ENCODE results near the gene CHD3.
"Not testable (repeated sequence)": the region's sequence is repeated elsewhere in the genome, so short reads cannot be mapped to it uniquely, and the experiment has no call there.

The CHD3 gene

DNA sequence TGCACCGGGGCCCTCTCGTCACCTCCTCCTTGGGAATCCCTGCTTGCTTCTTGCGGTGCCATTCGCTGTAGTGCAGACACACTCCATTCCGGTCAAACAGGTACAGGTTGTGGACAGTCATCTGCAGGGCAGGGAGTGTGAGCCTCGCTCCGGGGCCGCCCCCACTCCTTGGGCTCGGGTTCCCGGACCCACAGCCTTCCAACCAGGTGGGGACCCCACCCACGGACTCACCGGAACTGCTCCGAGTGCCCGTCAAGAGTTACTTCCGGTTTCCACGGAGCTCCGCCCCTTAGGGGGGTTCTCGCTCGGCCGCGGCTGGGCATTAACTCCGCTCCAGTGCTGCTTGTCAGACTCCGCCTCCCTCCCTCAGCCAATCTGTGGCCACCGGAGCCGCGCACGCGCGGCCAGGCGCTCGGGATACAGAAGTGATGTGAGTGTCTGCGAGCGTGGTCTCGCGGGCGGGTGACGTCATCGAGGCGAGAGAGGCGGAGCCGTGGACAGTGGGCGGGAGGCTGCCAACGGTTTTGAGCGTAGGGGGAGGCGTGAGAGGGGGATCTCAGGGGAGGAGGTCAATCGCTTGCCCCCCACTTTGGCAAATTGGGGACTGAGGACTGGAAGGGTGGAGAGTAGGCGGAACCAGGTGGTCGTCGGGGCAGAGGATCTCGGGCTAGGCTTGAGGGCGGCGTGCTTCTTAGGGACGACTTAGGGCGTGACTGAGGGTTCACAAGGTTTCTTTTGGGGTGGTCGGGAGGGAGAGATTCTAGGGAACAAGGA, 43.3 kb downstream of the CHD3 start, which contains the start of the genes CNTROB and TRAPPC1:
TSS of gene CNTROB (plus strand) at position 498 of the 774 bp plus-strand sequence. CDS start 874 bp downstream, outside the sequence.
TSS of gene TRAPPC1 (minus strand) at position 238 of the 774 bp plus-strand sequence. CDS start at position 121, 117 bp downstream.
- DNase-seq (ENCODE audit: low read depth in 2 of 2), result peak; percentile 99 to 100

DNA sequence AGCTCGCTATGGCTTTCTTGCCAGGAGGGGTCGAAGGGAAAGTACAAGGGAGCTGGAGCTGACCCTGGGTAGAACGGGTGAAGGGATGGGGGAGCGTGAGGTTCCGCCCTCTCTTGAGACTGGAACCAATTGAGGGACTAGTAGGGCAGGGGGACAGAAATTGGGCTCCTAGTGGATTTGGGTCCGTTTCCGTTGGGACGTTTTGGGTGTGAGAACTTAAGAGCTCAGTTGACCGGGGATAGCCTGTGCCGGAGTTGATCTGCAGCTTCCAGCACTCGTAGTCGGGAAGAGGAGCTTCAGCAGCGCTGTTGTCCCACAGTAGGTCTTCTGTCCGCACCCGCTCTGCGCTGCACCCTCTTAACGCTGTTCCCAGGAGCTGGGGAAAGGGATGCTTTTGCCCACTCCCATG, 43.9 kb downstream of the CHD3 start:
- DNase-seq (ENCODE audit: low read depth in 2 of 2), result no peak

DNA sequence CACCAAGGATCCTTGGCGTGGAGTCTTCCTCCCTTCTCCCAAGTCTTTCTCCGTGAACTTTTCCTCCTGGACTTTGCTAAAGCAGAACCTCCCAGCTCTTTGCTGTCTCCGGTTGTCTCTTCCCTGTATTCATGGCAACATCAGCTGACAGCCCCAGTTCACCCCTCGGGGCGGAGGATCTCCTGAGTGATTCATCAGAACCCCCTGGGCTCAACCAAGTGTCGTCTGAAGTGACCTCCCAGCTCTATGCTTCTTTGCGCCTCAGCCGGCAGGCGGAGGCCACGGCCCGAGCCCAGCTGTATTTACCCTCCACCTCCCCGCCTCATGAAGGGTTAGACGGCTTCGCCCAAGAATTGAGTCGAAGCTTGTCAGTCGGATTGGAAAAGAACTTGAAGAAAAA, 44.4 kb downstream of the CHD3 start:
- no peak for DNase-seq (ENCODE audit: low read depth in 2 of 2)

DNA sequence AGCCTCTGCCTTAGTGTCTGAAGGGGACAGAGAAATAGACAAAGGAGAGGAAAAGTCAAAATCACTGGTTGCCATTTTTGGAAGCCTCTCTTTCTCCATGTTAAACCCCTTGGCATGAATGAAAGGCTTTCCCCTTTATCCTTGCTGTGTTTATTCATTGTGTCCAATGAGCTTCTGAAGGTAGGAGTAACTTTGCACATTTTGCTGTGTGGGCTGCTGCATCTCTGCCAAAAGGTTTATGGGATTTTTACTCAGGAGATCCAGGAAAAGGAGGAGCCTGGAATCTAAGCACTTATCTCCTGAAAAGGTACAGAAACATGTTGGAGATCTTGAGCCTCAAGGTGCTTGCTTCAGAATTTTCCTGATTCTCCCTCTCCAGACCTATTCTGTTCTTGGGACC, 47.3 kb downstream of the CHD3 start:
- no peak for DNase-seq (ENCODE audit: low read depth in 2 of 2)

DNA sequence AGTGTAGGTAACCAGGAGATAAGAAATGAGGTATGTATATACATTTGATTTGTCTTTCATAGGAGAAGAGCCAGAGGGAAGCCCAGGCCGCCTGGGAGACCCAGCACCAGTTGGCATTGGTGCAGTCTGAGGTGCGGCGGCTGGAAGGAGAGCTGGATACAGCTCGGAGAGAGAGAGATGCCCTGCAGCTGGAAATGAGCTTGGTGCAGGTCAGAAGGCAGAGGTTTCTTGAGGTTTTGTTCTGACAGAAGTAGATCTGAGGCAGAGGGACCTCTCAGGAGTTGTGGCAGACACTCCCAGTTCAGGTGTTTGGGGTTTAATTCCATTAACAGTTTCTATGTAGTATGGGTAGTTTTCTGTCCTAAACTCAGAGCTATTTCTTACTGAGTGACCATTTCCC, 51.4 kb downstream of the CHD3 start:
- no peak for DNase-seq (ENCODE audit: low read depth in 2 of 2)

DNA sequence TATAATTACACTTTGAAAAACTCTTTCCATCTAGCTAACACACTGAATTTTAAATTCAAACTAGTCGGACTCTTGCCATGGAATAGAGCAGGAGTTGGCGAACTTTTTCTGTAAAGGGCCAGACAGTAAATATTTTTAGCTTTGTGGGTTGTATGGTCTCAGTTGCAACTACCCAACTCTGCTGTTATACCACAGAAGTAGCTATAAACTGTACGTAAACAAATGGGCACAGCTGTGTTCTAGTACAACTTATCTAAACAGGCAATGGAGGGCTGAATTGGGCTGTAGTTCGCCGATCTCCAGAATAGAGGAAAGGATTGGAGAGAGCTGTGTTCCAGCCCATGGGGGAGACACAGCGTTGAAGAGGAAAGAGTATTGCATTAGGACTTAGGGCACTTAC, 52.2 kb downstream of the CHD3 start:
- no peak for DNase-seq (ENCODE audit: low read depth in 2 of 2)

DNA sequence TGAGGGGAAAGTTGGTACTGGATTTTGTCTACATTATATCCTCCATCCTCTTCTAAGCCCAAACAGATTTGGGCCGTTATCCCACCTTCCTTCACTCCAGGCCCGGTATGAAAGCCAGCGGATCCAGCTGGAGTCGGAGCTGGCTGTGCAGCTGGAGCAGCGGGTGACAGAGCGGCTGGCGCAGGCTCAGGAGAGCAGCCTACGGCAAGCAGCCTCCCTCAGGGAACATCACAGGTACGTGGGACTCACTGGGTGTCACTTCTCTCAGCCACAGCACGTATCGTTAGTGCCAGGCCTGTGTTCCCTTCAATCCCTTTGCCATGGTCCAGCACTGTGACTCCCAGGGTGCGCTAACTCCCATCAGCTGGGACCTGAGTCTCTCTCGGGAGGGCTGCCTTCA, 54.7 kb downstream of the CHD3 start:
- no peak for DNase-seq (ENCODE audit: low read depth in 2 of 2)

DNA sequence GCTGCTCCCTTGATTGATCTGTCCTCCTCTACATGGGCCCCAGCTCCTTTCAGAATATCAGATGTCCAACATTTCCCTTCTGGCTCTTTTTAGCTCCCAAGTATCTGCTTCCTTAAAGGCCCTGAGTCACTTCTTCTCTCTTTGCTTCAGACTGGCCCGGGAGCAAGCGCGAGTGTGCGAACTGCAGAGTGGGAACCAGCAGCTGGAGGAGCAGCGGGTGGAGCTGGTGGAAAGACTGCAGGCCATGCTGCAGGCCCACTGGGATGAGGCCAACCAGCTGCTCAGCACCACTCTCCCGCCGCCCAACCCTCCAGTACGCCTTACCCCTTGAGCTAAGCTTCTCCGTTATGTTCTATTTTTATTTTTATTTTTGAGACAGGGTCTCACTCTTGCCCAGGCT, 55.7 kb downstream of the CHD3 start:
- no peak for DNase-seq (ENCODE audit: low read depth in 2 of 2)

DNA sequence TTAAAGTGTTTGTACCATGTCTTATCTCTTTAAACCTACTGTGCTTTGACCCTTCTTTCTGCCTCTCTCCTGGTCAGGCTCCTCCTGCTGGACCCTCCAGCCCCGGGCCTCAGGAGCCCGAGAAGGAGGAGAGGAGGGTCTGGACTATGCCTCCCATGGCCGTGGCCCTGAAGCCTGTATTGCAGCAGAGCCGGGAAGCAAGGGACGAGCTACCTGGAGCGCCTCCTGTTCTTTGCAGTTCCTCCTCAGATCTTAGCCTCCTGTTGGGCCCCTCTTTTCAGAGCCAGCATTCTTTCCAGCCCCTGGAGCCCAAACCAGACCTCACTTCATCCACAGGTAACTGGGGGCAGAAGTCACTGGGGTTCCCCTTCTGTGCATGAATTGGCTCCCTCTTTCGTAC, 57.1 kb downstream of the CHD3 start:
- DNase-seq (ENCODE audit: low read depth in 2 of 2), result no peak

DNA sequence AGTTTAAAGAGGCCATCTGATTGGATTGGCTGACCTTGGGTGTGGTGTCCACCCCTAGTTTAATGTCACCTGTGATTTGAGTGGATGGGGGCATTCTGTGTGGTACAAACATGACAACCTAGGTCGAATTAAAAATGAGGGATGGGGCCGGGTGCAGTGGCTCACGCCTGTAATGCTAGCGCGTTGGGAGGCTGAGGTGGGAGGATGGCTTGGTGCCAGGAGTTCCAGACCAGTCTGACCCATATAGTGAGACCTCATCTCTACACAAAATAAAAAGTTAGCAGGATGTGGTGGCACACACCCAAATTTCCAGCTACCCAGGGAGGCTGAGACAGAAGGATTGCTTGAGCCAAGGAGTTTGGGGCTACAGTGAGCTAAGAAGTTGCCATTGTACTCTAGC, 57.9 kb downstream of the CHD3 start:
- DNase-seq (ENCODE audit: low read depth in 2 of 2), result no peak

DNA sequence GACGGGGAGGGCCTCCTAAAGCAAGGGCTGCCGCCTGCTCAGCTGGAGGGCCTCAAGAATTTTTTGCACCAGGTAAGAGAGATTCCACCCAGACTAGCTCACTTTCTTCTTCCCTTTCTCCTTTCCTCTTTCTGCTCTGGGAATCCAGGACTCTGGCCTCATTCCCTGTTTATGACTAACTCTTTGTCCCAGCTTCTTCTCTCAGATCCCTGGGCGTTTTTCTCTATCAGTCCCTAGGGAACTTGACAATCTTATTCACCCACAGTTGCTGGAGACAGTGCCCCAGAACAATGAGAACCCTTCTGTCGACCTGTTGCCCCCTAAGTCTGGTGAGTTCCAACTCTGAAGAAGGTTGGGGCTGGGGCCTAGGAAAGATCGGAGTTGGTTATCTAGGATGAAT, 59.1 kb downstream of the CHD3 start:
- DNase-seq (ENCODE audit: low read depth in 2 of 2), result no peak

DNA sequence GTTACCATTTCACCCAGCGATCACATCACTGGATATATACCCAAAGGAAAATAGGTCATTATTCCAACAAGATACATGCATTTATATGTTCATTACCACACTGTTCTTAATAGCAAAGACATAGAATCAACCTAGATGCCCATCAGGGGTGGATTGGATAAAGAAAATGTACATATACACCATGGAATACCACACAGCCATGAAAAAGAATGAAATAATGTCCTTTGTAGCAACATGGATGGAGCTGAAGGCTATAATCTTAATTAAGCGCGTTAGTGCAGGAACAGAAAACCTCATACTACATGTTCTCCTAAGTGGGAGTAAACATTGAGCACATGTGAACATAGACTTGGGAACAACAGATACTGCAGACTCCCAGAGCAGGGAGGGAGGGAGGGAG, 62.0 kb downstream of the CHD3 start:
- no peak for DNase-seq (ENCODE audit: low read depth in 2 of 2)

DNA sequence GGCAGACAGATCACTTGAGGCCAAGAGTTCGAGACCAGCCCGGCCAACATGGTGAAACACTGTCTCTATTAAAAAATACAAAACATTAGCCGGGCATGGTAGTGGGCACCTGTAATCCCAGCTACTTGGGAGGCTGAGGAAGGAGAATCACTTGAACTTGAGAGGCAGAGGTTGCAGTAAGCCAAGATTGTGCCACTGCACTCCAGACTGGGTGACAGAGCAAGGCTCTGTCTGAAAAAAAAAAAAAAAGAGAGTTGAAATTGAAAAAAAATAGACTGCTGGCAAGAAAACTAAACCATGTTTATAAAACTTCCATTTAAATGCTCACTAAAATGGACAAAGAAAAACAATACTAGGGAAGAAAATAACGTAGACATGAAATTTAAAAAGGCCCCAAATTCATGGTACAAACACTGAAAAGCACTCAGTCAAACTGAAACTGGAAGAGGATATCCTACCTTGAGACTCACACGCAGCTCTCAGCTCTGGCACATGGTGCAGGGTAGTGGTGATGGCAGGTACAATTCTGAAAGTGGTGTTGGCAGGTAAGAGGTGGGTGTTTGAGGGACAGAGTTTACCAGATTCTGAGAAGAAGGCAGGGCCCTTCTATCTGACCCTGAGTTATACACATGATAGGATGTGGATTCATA, 62.7 kb downstream of the CHD3 start:
- DNase-seq (ENCODE audit: low read depth in 2 of 2), result peak in 1 of 2 experiments; percentile 28

DNA sequence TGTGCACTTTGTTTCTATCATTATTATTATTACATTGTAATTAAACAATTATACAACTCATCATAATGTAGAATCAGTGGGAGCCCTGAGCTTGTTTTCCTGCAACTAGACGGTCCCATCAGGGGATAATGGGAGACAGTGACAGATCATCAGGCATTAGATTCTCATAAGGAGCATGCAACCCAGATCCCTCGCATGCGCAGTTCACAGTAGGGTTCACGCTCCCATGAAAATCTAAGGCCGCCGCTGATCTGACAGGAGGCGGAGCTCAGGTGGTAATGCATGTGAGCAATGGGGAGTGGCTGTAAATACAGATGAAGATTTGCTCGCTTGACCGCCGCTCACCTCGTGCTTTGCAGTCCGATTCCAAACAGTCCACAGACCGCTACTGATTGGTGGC, 64.7 kb downstream of the CHD3 start:
- DNase-seq (ENCODE audit: low read depth in 2 of 2), result not testable (repeated sequence)

DNA sequence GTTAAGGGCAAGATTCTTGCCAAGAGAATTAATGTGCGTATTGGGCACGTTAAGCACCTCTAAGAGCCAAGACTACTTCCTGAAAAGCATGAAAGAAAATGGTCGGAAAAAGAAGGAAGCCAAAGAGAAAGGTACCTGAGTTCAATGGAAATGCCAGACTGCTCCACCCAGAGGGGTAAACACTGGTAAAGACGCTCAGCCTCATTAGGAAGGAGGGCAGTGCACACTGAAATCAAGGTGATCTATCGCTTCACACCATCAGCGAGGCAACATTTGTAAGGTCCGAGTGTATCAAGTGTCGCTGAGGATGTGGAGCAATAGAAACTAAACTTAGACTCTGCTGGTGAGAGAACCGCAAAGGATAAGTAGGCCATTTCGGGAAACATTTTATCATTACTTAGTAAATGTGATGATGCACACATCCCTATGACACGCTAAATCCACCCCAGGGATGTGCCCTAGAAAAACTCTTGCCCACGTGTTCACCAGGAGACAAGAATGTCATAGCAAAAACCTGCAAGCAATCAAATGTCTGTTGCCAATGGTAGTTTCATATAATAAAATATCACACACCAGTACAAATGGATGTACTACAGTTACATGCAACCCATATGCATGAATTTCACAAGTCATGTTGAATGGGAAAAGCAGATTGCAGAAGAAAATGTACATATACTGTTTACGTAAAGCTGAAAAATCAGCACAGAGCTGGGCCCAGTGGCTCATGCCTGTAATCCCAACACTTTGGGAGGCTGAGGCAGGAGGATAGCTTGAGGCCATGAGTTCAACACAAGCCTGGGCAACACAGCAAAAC, 67.0 kb downstream of the CHD3 start:
- no peak for DNase-seq (ENCODE audit: low read depth in 2 of 2)

DNA sequence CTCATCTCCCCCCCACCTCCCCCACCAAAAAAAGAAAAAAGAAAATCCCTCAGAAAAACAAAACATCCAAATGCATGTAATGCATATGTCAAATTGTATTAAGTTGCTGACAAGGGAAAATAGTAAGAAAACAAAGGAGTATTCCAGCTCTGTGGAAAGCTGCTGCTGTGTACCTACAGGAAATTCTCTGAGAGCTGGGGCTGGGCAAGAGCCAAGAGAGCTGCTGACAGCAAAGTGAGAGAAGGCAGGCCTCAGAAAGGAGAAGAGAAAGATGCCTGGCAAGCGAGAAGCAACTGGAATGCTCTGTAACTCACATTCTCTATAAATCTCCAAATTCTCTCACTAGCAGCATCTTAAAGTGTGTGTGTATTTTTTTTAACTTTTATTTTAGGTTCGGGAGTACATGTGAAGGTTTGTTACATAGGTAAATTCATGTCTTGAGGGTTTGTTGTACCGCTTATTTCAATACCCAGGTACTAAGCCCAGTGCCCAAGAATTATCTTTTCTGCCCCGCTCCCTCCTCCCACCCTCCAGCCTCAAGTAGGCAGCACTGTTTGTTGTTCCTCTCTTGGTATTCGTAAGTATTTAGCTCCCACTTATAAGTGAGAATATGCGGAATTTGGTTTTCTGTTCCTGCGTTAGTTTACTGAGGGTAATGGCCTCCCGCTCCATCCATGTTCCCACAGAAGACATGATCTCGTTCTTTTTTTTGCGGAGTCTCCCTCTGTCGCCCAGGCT, 67.8 kb downstream of the CHD3 start:
- no peak for DNase-seq (ENCODE audit: low read depth in 2 of 2)

DNA sequence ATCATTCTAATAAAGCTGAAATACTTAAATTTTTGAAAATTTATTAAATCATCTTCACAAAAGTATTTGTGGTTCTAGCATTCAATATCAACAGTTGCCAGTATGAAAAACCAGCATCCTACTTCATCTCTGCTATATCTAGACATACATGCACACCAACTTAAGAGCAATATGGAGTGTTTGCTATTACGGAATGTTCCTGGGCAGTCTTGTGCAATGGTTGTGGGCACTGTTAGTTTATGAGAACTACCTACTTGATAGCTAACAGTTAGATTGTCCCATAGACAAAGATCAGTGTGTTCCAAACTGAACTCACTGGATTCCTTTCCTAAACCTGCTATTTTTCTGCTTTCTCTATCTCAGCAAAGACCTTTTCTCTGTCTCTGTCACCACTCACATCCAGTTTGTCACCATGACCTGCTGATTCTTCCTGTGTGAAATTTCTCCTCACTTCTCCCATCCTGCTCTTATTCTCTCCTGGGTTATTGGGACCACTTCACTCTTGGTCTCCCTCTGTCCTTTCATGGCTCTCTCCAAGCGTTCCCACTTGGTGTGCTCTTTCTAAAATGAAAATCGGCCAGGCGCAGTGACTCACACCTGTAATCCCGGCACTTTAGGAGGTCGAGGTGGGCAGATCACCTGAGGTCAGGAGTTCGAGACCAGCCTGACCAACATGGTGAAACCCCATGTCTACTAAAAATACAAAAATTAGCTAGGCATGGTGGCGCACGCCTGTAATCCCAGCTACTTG, 71.1 kb downstream of the CHD3 start:
- no peak for DNase-seq (ENCODE audit: low read depth in 2 of 2)

DNA sequence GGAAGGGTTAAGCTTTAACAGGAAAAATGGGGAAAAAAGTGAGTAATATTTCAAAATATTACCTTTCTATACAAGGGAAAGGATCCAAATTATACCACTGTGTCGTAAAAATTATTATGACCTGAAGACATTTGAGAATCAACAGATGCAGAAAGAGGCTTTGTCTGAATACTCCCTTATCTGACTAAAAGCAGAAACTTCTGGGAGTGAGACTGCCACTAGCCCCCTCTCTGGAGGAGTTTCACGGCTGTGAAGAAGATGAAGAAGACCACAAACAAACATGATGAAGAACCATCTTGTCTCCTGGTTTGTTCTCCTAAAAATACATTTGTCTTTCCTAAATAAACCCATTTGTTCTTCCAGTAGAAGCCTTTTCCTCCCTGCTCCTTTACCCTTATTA, 72.8 kb downstream of the CHD3 start:
- DNase-seq (ENCODE audit: low read depth in 2 of 2), result no peak
